Keratinocyte (primary cell): ENCODE data around the gene GRK3. TPM values are rescaled to one million over a fixed set of nuclear protein-coding genes. Genes with fewer than 3 reads are reported as not detected.

ENCODE experiments used
- DNase-seq: peaks from one replicate; pipeline ENCODE4 v3.0.0-alpha.2; 2011; ENCODE audit warnings: low read depth, missing footprints, low spot score
- FAIRE-seq: peaks from 2 replicates; lab custom pipeline; 2011; peaks lifted over from hg19 to GRCh38; lab: Jason Lieb, UNC
- H2AFZ ChIP-seq: 2 replicates; pipeline ENCODE4 v1.6.0; 2012; ENCODE audit warnings: low read length, control low read depth, inconsistent platforms; ENCODE audit not compliant: control insufficient read depth
- H3K27ac ChIP-seq: 2 replicates; pipeline ENCODE4 v1.5.1; 2011; ENCODE audit warnings: low read length; ENCODE audit not compliant: control insufficient read depth, insufficient read depth
- H3K27me3 ChIP-seq: 3 replicates; pipeline ENCODE4 v1.6.0; 2011; ENCODE audit warnings: low read length; ENCODE audit not compliant: control insufficient read depth, insufficient read depth; ENCODE audit errors: extremely low read depth
- H3K36me3 ChIP-seq, 2 experiments: 2 replicates in 1 of 2; 3 replicates in 1 of 2; pipeline ENCODE4 v1.5.1; 2011; ENCODE audit warnings: low read length in 2 of 2, mild to moderate bottlenecking in 1 of 2; ENCODE audit not compliant: control insufficient read depth in 2 of 2, insufficient read depth in 2 of 2; ENCODE audit errors: extremely low read depth in 1 of 2
- H3K4me1 ChIP-seq: 3 replicates; pipeline ENCODE4 v1.5.1; 2011; ENCODE audit warnings: low read length; ENCODE audit not compliant: control insufficient read depth, insufficient read depth; ENCODE audit errors: extremely low read depth
- H3K4me2 ChIP-seq: 3 replicates; pipeline ENCODE4 v1.6.0; 2011; ENCODE audit warnings: low read depth, low read length; ENCODE audit not compliant: control insufficient read depth, insufficient read depth; ENCODE audit errors: extremely low read depth
- H3K4me3 ChIP-seq, 3 experiments: fragments of 200-600 bp in 1 of 3; sonication (generic) in 1 of 3; 2 replicates in 2 of 3; 3 replicates in 1 of 3; pipeline ENCODE4 v1.5.1; 2011 to 2016; ENCODE audit warnings: low read length in 3 of 3, mild to moderate bottlenecking in 3 of 3, control low read depth in 2 of 3, inconsistent platforms in 1 of 3, low read depth in 1 of 3, mixed read lengths in 1 of 3, mixed run types in 1 of 3, moderate library complexity in 1 of 3; ENCODE audit not compliant: control insufficient read depth in 2 of 3, insufficient read depth in 2 of 3; ENCODE audit errors: extremely low read depth in 1 of 3
- H3K79me2 ChIP-seq: 2 replicates; pipeline ENCODE4 v1.6.0; 2012; ENCODE audit warnings: low read length; ENCODE audit not compliant: control insufficient read depth, insufficient read depth
- H3K9ac ChIP-seq: 3 replicates; pipeline ENCODE4 v1.6.0; 2011; ENCODE audit warnings: low read length; ENCODE audit not compliant: control insufficient read depth, insufficient read depth; ENCODE audit errors: extremely low read depth
- H3K9me1 ChIP-seq: 3 replicates; pipeline ENCODE4 v1.6.0; 2011; ENCODE audit warnings: low read length; ENCODE audit not compliant: control insufficient read depth, insufficient read depth; ENCODE audit errors: extremely low read depth
- H3K9me3 ChIP-seq: 2 replicates; pipeline ENCODE4 v1.5.1; 2012; ENCODE audit warnings: low read depth, low read length; ENCODE audit not compliant: control insufficient read depth
- H4K20me1 ChIP-seq: 3 replicates; pipeline ENCODE4 v1.6.0; 2011; ENCODE audit warnings: low read length; ENCODE audit not compliant: control insufficient read depth, insufficient read depth; ENCODE audit errors: extremely low read depth
- EZH2 ChIP-seq: IDR thresholded peaks from one replicate; pipeline ENCODE4 v1.6.1; 2012; ENCODE audit warnings: inconsistent platforms, mild to moderate bottlenecking, low read length, moderate library complexity
- dilution Hi-C: fragments of 300-500 bp; cut with MboI; formaldehyde crosslinking; loops from one replicate; pipeline ENCODE4 v1.7.0; 2020; ENCODE audit warnings: low sequenced_read_pairs; ENCODE audit not compliant: extremely low pct_ligation_motif_present
- polyA plus RNA-seq, 5 experiments: library from polyadenylated mRNA; depleted of rRNA in 3 of 5; stranded (reverse) in 3 of 5; stranded (forward) in 1 of 5; unstranded in 1 of 5; fragments of >200 nt; gene quantifications; 1 replicate in 1 of 5; 2 replicates in 3 of 5; 3 replicates in 1 of 5; pipeline versions ENCODE4 v1.2.1 to v1.2.3, GENCODE V29; 2011 to 2012; ENCODE audit warnings: missing spikeins in 2 of 5, low read depth in 1 of 5, low replicate concordance in 1 of 5
- TF ChIP-seq, protein P1 (sequence below), 3 experiments: IDR thresholded peaks in 1 of 3; conservative IDR thresholded peaks in 1 of 3; optimal IDR thresholded peaks in 1 of 3; 2 replicates in 2 of 3; 3 replicates in 1 of 3; pipeline versions ENCODE3 to v1.5.1; 2011; ENCODE audit warnings: low read length in 3 of 3, mild to moderate bottlenecking in 3 of 3, moderate library complexity in 2 of 3, control low read depth in 1 of 3, inconsistent platforms in 1 of 3; ENCODE audit not compliant: insufficient read depth in 2 of 3; ENCODE audit errors: extremely low read depth in 1 of 3

GRK3 gene
- polyA plus RNA-seq, 1 donor (not counting 4 experiments of a cell fraction or from before 2014, with no cell fraction given) = 8.1 TPM

- H3K4me2 ChIP-seq = no peak overlapping the region
- no peak overlapping the region for H3K4me3 ChIP-seq
- no peaks in the 10 kb centered on the region for H3K9me1 ChIP-seq
- H3K27me3 ChIP-seq = no peaks in the 10 kb centered on the region
- TF ChIP-seq, protein P1, sequence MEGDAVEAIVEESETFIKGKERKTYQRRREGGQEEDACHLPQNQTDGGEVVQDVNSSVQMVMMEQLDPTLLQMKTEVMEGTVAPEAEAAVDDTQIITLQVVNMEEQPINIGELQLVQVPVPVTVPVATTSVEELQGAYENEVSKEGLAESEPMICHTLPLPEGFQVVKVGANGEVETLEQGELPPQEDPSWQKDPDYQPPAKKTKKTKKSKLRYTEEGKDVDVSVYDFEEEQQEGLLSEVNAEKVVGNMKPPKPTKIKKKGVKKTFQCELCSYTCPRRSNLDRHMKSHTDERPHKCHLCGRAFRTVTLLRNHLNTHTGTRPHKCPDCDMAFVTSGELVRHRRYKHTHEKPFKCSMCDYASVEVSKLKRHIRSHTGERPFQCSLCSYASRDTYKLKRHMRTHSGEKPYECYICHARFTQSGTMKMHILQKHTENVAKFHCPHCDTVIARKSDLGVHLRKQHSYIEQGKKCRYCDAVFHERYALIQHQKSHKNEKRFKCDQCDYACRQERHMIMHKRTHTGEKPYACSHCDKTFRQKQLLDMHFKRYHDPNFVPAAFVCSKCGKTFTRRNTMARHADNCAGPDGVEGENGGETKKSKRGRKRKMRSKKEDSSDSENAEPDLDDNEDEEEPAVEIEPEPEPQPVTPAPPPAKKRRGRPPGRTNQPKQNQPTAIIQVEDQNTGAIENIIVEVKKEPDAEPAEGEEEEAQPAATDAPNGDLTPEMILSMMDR (optimal IDR thresholded peaks at IDR 0.05 in 1 of 3, IDR thresholded peaks at IDR 0.05 in 1 of 3, conservative IDR thresholded peaks at IDR 0.05 in 1 of 3; ENCODE audit: extremely low read depth in 1 of 3, insufficient read depth in 2 of 3, low read length in 3 of 3) = no peak
- no peak for TF ChIP-seq EZH2
- H3K79me2 ChIP-seq = no peaks in the 10 kb centered on the region
- no peak overlapping the region for H3K9ac ChIP-seq
- no peak overlapping the region for H2AFZ ChIP-seq
- no peaks in the 10 kb centered on the region for H3K4me1 ChIP-seq
- no peaks in the 10 kb centered on the region for H3K9me3 ChIP-seq
- FAIRE-seq = no peak
- H4K20me1 ChIP-seq = no peaks in the 10 kb centered on the region
- dilution Hi-C loops = no loop called here
- no peak overlapping the region for H3K27ac ChIP-seq
- DNase-seq = no peak
- no peaks in the 10 kb centered on the region for H3K36me3 ChIP-seq
Measured at GRCh38 chr22:25545146-25545545, 19.3 kb upstream of the GRK3 start.

DNA sequence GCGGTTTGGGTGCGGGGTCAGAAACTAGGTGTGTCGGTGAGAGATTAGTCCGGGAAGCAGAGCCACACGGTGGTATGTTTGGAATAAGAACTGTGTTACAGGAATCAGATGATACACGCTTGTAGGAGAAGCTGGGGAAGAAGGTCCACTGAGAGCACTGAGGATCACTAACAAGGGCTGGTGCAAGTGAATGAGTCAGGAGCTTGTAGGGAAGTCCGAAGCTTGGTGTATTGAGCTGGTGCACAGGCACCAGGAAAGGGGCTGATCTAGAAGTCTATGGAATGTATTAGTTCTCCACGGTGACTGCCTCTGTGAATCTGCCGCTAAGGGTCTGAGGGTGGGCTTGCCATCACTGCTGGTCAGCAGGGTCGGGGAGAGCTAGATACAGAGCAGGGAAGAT lies 18.8 kb upstream of the GRK3 start:
- no peak overlapping the region for H3K9ac ChIP-seq
- dilution Hi-C loops = no loop called here
- DNase-seq = no peak
- no peaks in the 10 kb centered on the region for H3K4me1 ChIP-seq
- no peak overlapping the region for H3K27ac ChIP-seq
- H3K4me3 ChIP-seq = no peak overlapping the region
- no peaks in the 10 kb centered on the region for H3K9me3 ChIP-seq
- no peaks in the 10 kb centered on the region for H3K79me2 ChIP-seq
- no peak overlapping the region for H2AFZ ChIP-seq
- no peaks in the 10 kb centered on the region for H3K9me1 ChIP-seq
- no peaks in the 10 kb centered on the region for H4K20me1 ChIP-seq
- no peaks in the 10 kb centered on the region for H3K36me3 ChIP-seq
- H3K27me3 ChIP-seq = no peaks in the 10 kb centered on the region
- no peak for FAIRE-seq
- TF ChIP-seq, protein P1 (optimal IDR thresholded peaks at IDR 0.05 in 1 of 3, IDR thresholded peaks at IDR 0.05 in 1 of 3, conservative IDR thresholded peaks at IDR 0.05 in 1 of 3; ENCODE audit: extremely low read depth in 1 of 3, insufficient read depth in 2 of 3, low read length in 3 of 3) = no peak
- TF ChIP-seq EZH2 = no peak
- H3K4me2 ChIP-seq = no peak overlapping the region
